Measurements from ENCODE around the gene GLCCI1.
"Not testable (repeated sequence)": the region's sequence is repeated elsewhere in the genome, so short reads cannot be mapped to it uniquely, and the experiment has no call there.

GLCCI1 gene

GRCh38 chr7:8089036-8089780 lies 120.6 kb downstream of the GLCCI1 start:
- no peak overlapping the region for H3K4me2 ChIP-seq (ENCODE audit: low read length)
- H3K4me1 ChIP-seq = no peaks in the 10 kb centered on the region
- no peak overlapping the region for H3K9ac ChIP-seq
- no peaks in the 10 kb centered on the region for H3K27me3 ChIP-seq (ENCODE audit: control insufficient read depth, insufficient read depth, low read length)
- no peak overlapping the region for H3K27ac ChIP-seq
- H3K36me3 ChIP-seq (ENCODE audit: control insufficient read depth, insufficient read depth, low read length) = no peaks in the 10 kb centered on the region
- no peaks in the 10 kb centered on the region for H3K9me3 ChIP-seq (ENCODE audit: control insufficient read depth, low read length)
- no peaks in the 10 kb centered on the region for H3K79me2 ChIP-seq
- no peak for TF ChIP-seq CTCF (IDR thresholded peaks at IDR 0.05)
- no peak overlapping the region for H2AFZ ChIP-seq
- no peak overlapping the region for H3K4me3 ChIP-seq (ENCODE audit: low read depth, low read length)

GRCh38 chr7:8092140-8092539 lies 123.5 kb downstream of the GLCCI1 start:
- Histone ChIP-seq H3K27ac (no peak overlapping the region), H3K9me3 (ENCODE audit: control insufficient read depth, low read length) (no peaks in the 10 kb centered on the region), H3K4me2 (ENCODE audit: low read length) (no peak overlapping the region), H3K4me3 (ENCODE audit: low read depth, low read length) (no peak overlapping the region), H3K79me2 (no peaks in the 10 kb centered on the region), H2AFZ (no peak overlapping the region), H3K27me3 (ENCODE audit: control insufficient read depth, insufficient read depth, low read length) (no peaks in the 10 kb centered on the region), H3K36me3 (ENCODE audit: control insufficient read depth, insufficient read depth, low read length) (no peaks in the 10 kb centered on the region), H3K4me1 (no peaks in the 10 kb centered on the region), H3K9ac (no peak overlapping the region)
- no peak for TF ChIP-seq CTCF (IDR thresholded peaks at IDR 0.05)

GRCh38 chr7:8094164-8095140 lies 125.9 kb downstream of the GLCCI1 start:
- Histone ChIP-seq H3K79me2 (no peaks in the 10 kb centered on the region), H3K36me3 (ENCODE audit: control insufficient read depth, insufficient read depth, low read length) (no peaks in the 10 kb centered on the region), H3K4me2 (ENCODE audit: low read length) (no peak overlapping the region), H3K27me3 (ENCODE audit: control insufficient read depth, insufficient read depth, low read length) (no peaks in the 10 kb centered on the region), H3K9me3 (ENCODE audit: control insufficient read depth, low read length) (no peaks in the 10 kb centered on the region), H3K4me3 (ENCODE audit: low read depth, low read length) (no peak overlapping the region), H3K27ac (no peak overlapping the region), H3K4me1 (no peaks in the 10 kb centered on the region), H2AFZ (no peak overlapping the region), H3K9ac (no peak overlapping the region)
- no peak for TF ChIP-seq CTCF (IDR thresholded peaks at IDR 0.05)

GRCh38 chr7:8101292-8101691 lies 132.7 kb downstream of the GLCCI1 start:
- H3K27me3 ChIP-seq (ENCODE audit: control insufficient read depth, insufficient read depth, low read length); H3K4me1 ChIP-seq; H3K9ac ChIP-seq; H3K79me2 ChIP-seq; H3K27ac ChIP-seq; H3K36me3 ChIP-seq (ENCODE audit: control insufficient read depth, insufficient read depth, low read length); H3K4me2 ChIP-seq (ENCODE audit: low read length); H3K4me3 ChIP-seq (ENCODE audit: low read depth, low read length); H2AFZ ChIP-seq; H3K9me3 ChIP-seq (ENCODE audit: control insufficient read depth, low read length): not testable (repeated sequence)

GRCh38 chr7:8103282-8103681 lies 134.7 kb downstream of the GLCCI1 start:
- H3K4me3 ChIP-seq (ENCODE audit: low read depth, low read length) = no peak overlapping the region
- H3K9ac ChIP-seq = no peak overlapping the region
- H3K4me2 ChIP-seq (ENCODE audit: low read length) = no peak overlapping the region
- no peaks in the 10 kb centered on the region for H3K36me3 ChIP-seq (ENCODE audit: control insufficient read depth, insufficient read depth, low read length)
- H3K4me1 ChIP-seq = no peaks in the 10 kb centered on the region
- no peaks in the 10 kb centered on the region for H3K9me3 ChIP-seq (ENCODE audit: control insufficient read depth, low read length)
- no peak overlapping the region for H2AFZ ChIP-seq
- H3K27ac ChIP-seq = no peak overlapping the region
- TF ChIP-seq CTCF (IDR thresholded peaks at IDR 0.05) = no peak
- no peaks in the 10 kb centered on the region for H3K79me2 ChIP-seq
- H3K27me3 ChIP-seq (ENCODE audit: control insufficient read depth, insufficient read depth, low read length) = no peaks in the 10 kb centered on the region
